ENCODE data around the gene CMTM1.

- TF ChIP-seq CTCF (IDR thresholded peaks at IDR 0.05; ENCODE audit: insufficient read depth, low read length, poor library complexity, severe bottlenecking) (no peak), EZH2phosphoT487 (conservative IDR thresholded peaks at IDR 0.05; ENCODE audit: low read length) (no peak)
Measured at GRCh38 chr16:66616592-66616991, 50.4 kb downstream of the CMTM1 start.

Data from SU-DHL-6 (cell line).